ENCODE measurements around the gene HCFC2.

DNA sequence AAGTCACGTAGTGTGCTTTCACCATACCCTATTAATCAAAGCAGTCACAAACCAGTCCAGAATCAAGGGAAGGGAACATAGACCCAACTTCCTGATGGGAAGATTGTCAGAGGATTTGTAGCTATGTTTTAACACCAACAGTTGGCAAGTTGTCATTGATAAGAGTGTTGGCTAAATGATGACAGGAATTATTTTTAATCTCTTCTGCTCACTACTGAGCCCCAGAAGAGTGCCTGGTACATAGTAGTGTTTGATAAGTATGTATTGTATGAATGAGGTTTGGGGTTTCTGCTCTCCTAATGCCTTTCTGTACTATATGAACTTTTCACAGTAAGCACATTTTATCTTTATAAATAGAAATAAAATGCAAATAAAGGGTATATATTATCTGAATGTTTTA lies 14.7 kb downstream of the HCFC2 start:
- TF ChIP-seq, protein P1, sequence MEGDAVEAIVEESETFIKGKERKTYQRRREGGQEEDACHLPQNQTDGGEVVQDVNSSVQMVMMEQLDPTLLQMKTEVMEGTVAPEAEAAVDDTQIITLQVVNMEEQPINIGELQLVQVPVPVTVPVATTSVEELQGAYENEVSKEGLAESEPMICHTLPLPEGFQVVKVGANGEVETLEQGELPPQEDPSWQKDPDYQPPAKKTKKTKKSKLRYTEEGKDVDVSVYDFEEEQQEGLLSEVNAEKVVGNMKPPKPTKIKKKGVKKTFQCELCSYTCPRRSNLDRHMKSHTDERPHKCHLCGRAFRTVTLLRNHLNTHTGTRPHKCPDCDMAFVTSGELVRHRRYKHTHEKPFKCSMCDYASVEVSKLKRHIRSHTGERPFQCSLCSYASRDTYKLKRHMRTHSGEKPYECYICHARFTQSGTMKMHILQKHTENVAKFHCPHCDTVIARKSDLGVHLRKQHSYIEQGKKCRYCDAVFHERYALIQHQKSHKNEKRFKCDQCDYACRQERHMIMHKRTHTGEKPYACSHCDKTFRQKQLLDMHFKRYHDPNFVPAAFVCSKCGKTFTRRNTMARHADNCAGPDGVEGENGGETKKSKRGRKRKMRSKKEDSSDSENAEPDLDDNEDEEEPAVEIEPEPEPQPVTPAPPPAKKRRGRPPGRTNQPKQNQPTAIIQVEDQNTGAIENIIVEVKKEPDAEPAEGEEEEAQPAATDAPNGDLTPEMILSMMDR (IDR thresholded peaks at IDR 0.05) = no peak
- TF ChIP-seq POLR2A (IDR thresholded peaks at IDR 0.05) = no peak
